Trophoblast cell (in vitro differentiated cells and primary cell): ENCODE results near the gene ZNF554.

ENCODE experiments used
- DNase-seq, 2 donors: peaks; one replicate each; pipeline ENCODE4 v3.0.0-alpha.2; 2016
- H2AFZ ChIP-seq: 2 replicates; pipeline ENCODE4 v1.6.1; 2013; ENCODE audit warnings: low read length, moderate library complexity, mild to moderate bottlenecking; ENCODE audit not compliant: insufficient read depth, poor library complexity
- H2AK5ac ChIP-seq: 2 replicates; pipeline ENCODE4 v1.6.1; 2013; ENCODE audit warnings: mild to moderate bottlenecking, low read length
- H2BK120ac ChIP-seq: 2 replicates; pipeline ENCODE4 v1.6.1; 2013; ENCODE audit warnings: low read length, mild to moderate bottlenecking, moderate library complexity; ENCODE audit not compliant: insufficient read depth, poor library complexity
- H2BK12ac ChIP-seq: 2 replicates; pipeline ENCODE4 v1.6.1; 2013; ENCODE audit warnings: mild to moderate bottlenecking, low read length, moderate library complexity
- H2BK5ac ChIP-seq: 2 replicates; pipeline ENCODE4 v1.6.1; 2013; ENCODE audit warnings: low read length, low read depth, moderate library complexity, mild to moderate bottlenecking; ENCODE audit not compliant: poor library complexity
- H3K14ac ChIP-seq: 2 replicates; pipeline ENCODE4 v1.6.1; 2013; ENCODE audit warnings: mild to moderate bottlenecking, low read length
- H3K18ac ChIP-seq: 2 replicates; pipeline ENCODE4 v1.6.1; 2013; ENCODE audit warnings: mild to moderate bottlenecking, low read length
- H3K23ac ChIP-seq: 2 replicates; pipeline ENCODE4 v1.6.1; 2013; ENCODE audit warnings: low read length
- H3K27ac ChIP-seq: 2 replicates; pipeline ENCODE4 v1.5.1; 2013; ENCODE audit warnings: low read depth, mild to moderate bottlenecking, inconsistent platforms, low read length, moderate library complexity
- H3K27me3 ChIP-seq: 2 replicates; pipeline ENCODE4 v1.6.1; 2013; ENCODE audit warnings: inconsistent platforms, mild to moderate bottlenecking, low read length, moderate library complexity; ENCODE audit not compliant: insufficient read depth
- H3K36me3 ChIP-seq, 2 experiments: 1 replicate in 1 of 2; 2 replicates in 1 of 2; pipeline ENCODE4 v1.6.1; 2013; ENCODE audit warnings: low read length in 2 of 2, mild to moderate bottlenecking in 2 of 2, moderate library complexity in 1 of 2; ENCODE audit not compliant: insufficient read depth in 2 of 2, control insufficient read depth in 1 of 2
- H3K4ac ChIP-seq: 2 replicates; pipeline ENCODE4 v1.6.1; 2013; ENCODE audit warnings: low read depth, mild to moderate bottlenecking, low read length, moderate library complexity
- H3K4me1 ChIP-seq, 2 experiments: 1 replicate in 1 of 2; 2 replicates in 1 of 2; pipeline ENCODE4 v1.6.1; 2013; ENCODE audit warnings: low read length in 2 of 2, mild to moderate bottlenecking in 2 of 2, moderate library complexity in 1 of 2; ENCODE audit not compliant: insufficient read depth in 2 of 2, control insufficient read depth in 1 of 2
- H3K4me2 ChIP-seq: 2 replicates; pipeline ENCODE4 v1.6.1; 2013; ENCODE audit warnings: inconsistent platforms, mild to moderate bottlenecking, low read length, moderate library complexity
- H3K4me3 ChIP-seq: 2 replicates; pipeline ENCODE4 v1.5.1; 2013; ENCODE audit warnings: mild to moderate bottlenecking, low read depth, low read length, inconsistent platforms
- H3K79me1 ChIP-seq: one replicate; pipeline ENCODE4 v1.6.1; 2013; ENCODE audit warnings: low read length
- H3K79me2 ChIP-seq: 2 replicates; pipeline ENCODE4 v1.6.1; 2013; ENCODE audit warnings: low read length, mild to moderate bottlenecking; ENCODE audit not compliant: control insufficient read depth, insufficient read depth, poor library complexity
- H3K9ac ChIP-seq: 2 replicates; pipeline ENCODE4 v1.6.1; 2013; ENCODE audit warnings: mild to moderate bottlenecking, low read length
- H3K9me3 ChIP-seq: 2 replicates; pipeline ENCODE4 v1.6.1; 2013; ENCODE audit warnings: low read depth, mild to moderate bottlenecking, control low read depth, inconsistent platforms, low read length; ENCODE audit not compliant: insufficient read depth
- H4K12ac ChIP-seq: 2 replicates; pipeline ENCODE4 v1.6.1; 2013; ENCODE audit warnings: low read depth, mild to moderate bottlenecking, low read length, moderate library complexity
- H4K8ac ChIP-seq: 2 replicates; pipeline ENCODE4 v1.6.1; 2013; ENCODE audit warnings: low read depth, mild to moderate bottlenecking, low read length, moderate library complexity
- H4K91ac ChIP-seq: one replicate; pipeline ENCODE4 v1.6.1; 2013; ENCODE audit warnings: low read depth, mild to moderate bottlenecking, low read length, moderate library complexity
- WGBS: extraction: QIAGEN DNeasy Blood & Tissue Kit; methylation state at CpG from one replicate; pipeline ENCODE4 v1.1.7; 2013; ENCODE audit warnings: missing lambda C conversion rate; ENCODE audit not compliant: insufficient read length, insufficient coverage; ENCODE audit errors: extremely low coverage; 5-methylcytosine and 5-hydroxymethylcytosine counted together

Gene ZNF554

GRCh38 chr19:2783781-2784145 is 35.9 kb upstream of the ZNF554 start:
- no peak overlapping the region for H2BK12ac ChIP-seq
- no peak overlapping the region for H2AK5ac ChIP-seq
- H3K4me2 ChIP-seq = peak overlapping the region; percentile 63
- H4K91ac ChIP-seq = no peak overlapping the region
- peaks cover 5 to 11% of the 10 kb centered on the region in 2 experiments for H3K4me1 ChIP-seq
- H3K4ac ChIP-seq = no peak overlapping the region
- no peak overlapping the region for H3K14ac ChIP-seq
- H3K27me3 ChIP-seq = no peaks in the 10 kb centered on the region
- H3K36me3 ChIP-seq = peaks cover 12 to 13% of the 10 kb centered on the region in 2 experiments
- DNase-seq = peak in 1 of 2 donors; percentile 3
- H3K9ac ChIP-seq = no peak overlapping the region
- WGBS = no CpG with 5 or more reads among the region's 7 CpGs
- no peak overlapping the region for H2AFZ ChIP-seq
- peaks cover 10% of the 10 kb centered on the region for H3K79me1 ChIP-seq
- H4K12ac ChIP-seq = no peak overlapping the region
- H3K18ac ChIP-seq = no peak overlapping the region
- H3K23ac ChIP-seq = no peak overlapping the region
- no peak overlapping the region for H4K8ac ChIP-seq
- peak overlapping the region; percentile 32 for H3K27ac ChIP-seq
- H2BK5ac ChIP-seq = no peak overlapping the region
- no peak overlapping the region for H3K4me3 ChIP-seq
- H3K79me2 ChIP-seq = peaks cover 44% of the 10 kb centered on the region
- H3K9me3 ChIP-seq = no peaks in the 10 kb centered on the region
- no peak overlapping the region for H2BK120ac ChIP-seq

GRCh38 chr19:2785244-2785997 is 34.2 kb upstream of the ZNF554 start, which contains the start of gene THOP1:
Gene THOP1 (plus strand): TSS chr19:2785503. CDS start chr19:2785663, 160 bp downstream.
- Histone ChIP-seq H3K4me3 (peak within 1 kb of the TSS; percentile 93), H3K9ac (peak within 1 kb of the TSS; percentile 94), H2BK5ac (peak within 1 kb of the TSS; percentile 39), H3K79me2 (peaks cover 28% of the 10 kb centered on the region), H2BK12ac (no peak within 1 kb of the TSS), H2AFZ (peak within 1 kb of the TSS; percentile 46), H3K79me1 (peaks cover 10% of the 10 kb centered on the region), H4K12ac (peak within 1 kb of the TSS; percentile 31), H3K36me3 (peaks cover 12 to 17% of the 10 kb centered on the region in 2 experiments), H3K27ac (peak within 1 kb of the TSS; percentile 12), H3K4me2 (peak within 1 kb of the TSS; percentile 70), H3K18ac (peak within 1 kb of the TSS; percentile 43), H3K14ac (peak within 1 kb of the TSS; percentile 89), H2AK5ac (peak within 1 kb of the TSS; percentile 55), H4K8ac (peak within 1 kb of the TSS; percentile 85), H2BK120ac (peak within 1 kb of the TSS; percentile 25), H3K27me3 (no peaks in the 10 kb centered on the region), H4K91ac (peak within 1 kb of the TSS; percentile 71), H3K9me3 (no peaks in the 10 kb centered on the region), H3K23ac (no peak within 1 kb of the TSS), H3K4ac (peak within 1 kb of the TSS; percentile 91), H3K4me1 (peaks cover 5 to 11% of the 10 kb centered on the region in 2 experiments)
- no CpG with 5 or more reads among the region's 78 CpGs for WGBS
- peak; percentile 100 for DNase-seq

- Histone ChIP-seq H3K23ac (no peak overlapping the region), H3K4me1 (peaks cover 5 to 9% of the 10 kb centered on the region in 2 experiments), H3K79me2 (peaks cover 17% of the 10 kb centered on the region), H3K14ac (no peak overlapping the region), H2BK5ac (no peak overlapping the region), H3K18ac (no peak overlapping the region), H3K4me3 (no peak overlapping the region), H3K27ac (no peak overlapping the region), H2AFZ (no peak overlapping the region), H3K27me3 (no peaks in the 10 kb centered on the region), H3K4ac (peak overlapping the region; percentile 37), H3K4me2 (no peak overlapping the region), H4K91ac (no peak overlapping the region), H3K79me1 (peaks cover 10% of the 10 kb centered on the region), H2AK5ac (no peak overlapping the region), H3K36me3 (peaks cover 28 to 34% of the 10 kb centered on the region in 2 experiments), H4K12ac (no peak overlapping the region), H2BK120ac (no peak overlapping the region), H2BK12ac (no peak overlapping the region), H3K9me3 (no peaks in the 10 kb centered on the region), H3K9ac (no peak overlapping the region), H4K8ac (no peak overlapping the region)
- DNase-seq = peak; percentile 62 to 89
- WGBS = no CpG with 5 or more reads among the region's 8 CpGs
Observed at GRCh38 chr19:2787115-2787514, 32.6 kb upstream of the ZNF554 start.

DNA sequence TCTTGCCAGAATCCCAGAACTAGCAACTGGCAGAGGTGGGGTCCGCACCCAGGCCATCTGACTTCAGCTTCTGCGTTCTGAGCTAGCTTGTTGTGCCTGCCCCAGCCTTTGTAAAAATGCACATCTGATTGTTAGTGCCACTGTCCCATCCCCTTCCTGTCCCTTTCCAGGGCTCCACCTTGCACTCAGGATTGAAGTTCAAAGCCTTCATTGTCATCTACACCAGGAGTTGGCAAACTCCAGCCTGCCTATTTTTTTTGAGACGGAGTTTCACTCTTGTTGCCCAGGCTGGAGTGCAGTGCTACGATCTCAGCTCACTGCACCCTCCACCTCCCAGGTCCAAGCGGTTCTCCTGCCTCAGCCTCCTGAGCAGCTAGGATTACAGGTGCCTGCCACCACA is 31.4 kb upstream of the ZNF554 start:
- no peak overlapping the region for H4K8ac ChIP-seq

More for the DNA sequence above, 31.4 kb upstream of the ZNF554 start:
- Histone ChIP-seq H3K27ac (no peak overlapping the region), H3K4me1 (peaks cover 5 to 6% of the 10 kb centered on the region in 2 experiments), H3K4ac (peak overlapping the region; percentile 29), H3K79me1 (peaks cover 3% of the 10 kb centered on the region), H4K91ac (no peak overlapping the region), H2BK5ac (no peak overlapping the region), H3K79me2 (peaks cover 9% of the 10 kb centered on the region), H3K9ac (no peak overlapping the region), H3K9me3 (no peaks in the 10 kb centered on the region), H3K23ac (no peak overlapping the region), H2AK5ac (no peak overlapping the region), H3K4me2 (no peak overlapping the region), H2AFZ (no peak overlapping the region), H2BK120ac (no peak overlapping the region), H3K36me3 (peaks cover 34 to 41% of the 10 kb centered on the region in 2 experiments), H3K14ac (no peak overlapping the region), H3K18ac (no peak overlapping the region), H3K4me3 (no peak overlapping the region), H2BK12ac (no peak overlapping the region), H3K27me3 (no peaks in the 10 kb centered on the region), H4K12ac (no peak overlapping the region)
- no CpG with 5 or more reads among the region's 5 CpGs for WGBS
- no peak for DNase-seq
